ENCODE results near the gene CAMTA1. TPM values are rescaled to one million over a fixed set of nuclear protein-coding genes. Genes with fewer than 3 reads are reported as not detected.
A peak's percentile ranks its signal among the peaks of the same experiment; 100 is the strongest.
"Not testable (repeated sequence)": the region's sequence is repeated elsewhere in the genome, so short reads cannot be mapped to it uniquely, and the experiment has no call there.

Gene CAMTA1
- total RNA-seq, 1 donor from 2014 or later = 109 TPM

DNA sequence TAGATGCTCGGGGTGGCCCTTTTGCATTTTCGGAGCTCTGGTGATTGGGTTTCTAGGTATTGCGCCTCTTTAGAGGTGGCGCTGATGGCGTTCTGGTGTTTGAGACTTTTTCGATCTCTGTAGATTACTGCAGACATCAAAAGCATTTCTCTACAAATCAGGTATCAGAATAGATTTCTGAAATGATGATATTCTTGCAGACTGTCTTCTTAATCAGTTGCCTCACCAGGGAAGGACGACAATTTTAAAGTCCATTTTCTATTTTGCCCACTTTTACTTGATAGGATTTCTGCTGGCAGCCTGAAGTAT lies 920.6 kb downstream of the CAMTA1 start:
- H3K27me3 Mint-ChIP-seq (ENCODE audit: low read depth) = peaks cover 62% of the 10 kb centered on the region
- no peak overlapping the region for H3K27ac Mint-ChIP-seq (ENCODE audit: unreplicated experiment)
- no peak for DNase-seq (ENCODE audit: low read depth, low spot score)
- TF ChIP-seq, protein P1, sequence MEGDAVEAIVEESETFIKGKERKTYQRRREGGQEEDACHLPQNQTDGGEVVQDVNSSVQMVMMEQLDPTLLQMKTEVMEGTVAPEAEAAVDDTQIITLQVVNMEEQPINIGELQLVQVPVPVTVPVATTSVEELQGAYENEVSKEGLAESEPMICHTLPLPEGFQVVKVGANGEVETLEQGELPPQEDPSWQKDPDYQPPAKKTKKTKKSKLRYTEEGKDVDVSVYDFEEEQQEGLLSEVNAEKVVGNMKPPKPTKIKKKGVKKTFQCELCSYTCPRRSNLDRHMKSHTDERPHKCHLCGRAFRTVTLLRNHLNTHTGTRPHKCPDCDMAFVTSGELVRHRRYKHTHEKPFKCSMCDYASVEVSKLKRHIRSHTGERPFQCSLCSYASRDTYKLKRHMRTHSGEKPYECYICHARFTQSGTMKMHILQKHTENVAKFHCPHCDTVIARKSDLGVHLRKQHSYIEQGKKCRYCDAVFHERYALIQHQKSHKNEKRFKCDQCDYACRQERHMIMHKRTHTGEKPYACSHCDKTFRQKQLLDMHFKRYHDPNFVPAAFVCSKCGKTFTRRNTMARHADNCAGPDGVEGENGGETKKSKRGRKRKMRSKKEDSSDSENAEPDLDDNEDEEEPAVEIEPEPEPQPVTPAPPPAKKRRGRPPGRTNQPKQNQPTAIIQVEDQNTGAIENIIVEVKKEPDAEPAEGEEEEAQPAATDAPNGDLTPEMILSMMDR (conservative IDR thresholded peaks at IDR 0.05) = no peak
- H3K4me1 Mint-ChIP-seq = peaks cover 23% of the 10 kb centered on the region
- H3K36me3 Mint-ChIP-seq (ENCODE audit: low read depth) = no peaks in the 10 kb centered on the region
- no peaks in the 10 kb centered on the region for H3K9me3 Mint-ChIP-seq
- peak overlapping the region; percentile 78 for H3K4me3 Mint-ChIP-seq

DNA sequence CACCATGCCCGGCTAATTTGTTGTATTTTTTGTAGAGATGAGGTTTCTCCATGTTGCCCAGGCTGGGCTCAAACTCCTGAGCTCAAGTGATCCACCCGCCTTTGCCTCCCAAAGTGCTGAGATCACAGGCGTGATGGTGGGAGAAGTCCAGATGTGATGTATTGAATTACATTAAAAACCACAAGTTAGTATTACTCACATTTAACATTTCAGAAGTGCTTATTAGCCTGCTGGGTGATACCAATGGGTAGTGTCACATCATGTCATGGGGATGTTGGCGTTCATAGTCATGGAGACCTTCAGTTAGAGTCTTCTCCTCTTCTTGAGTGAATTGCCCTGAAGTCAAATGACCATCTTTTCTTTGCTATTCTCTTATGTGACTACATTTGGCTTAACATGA lies 922.3 kb downstream of the CAMTA1 start:
- peak overlapping the region; percentile 11 for H3K4me3 Mint-ChIP-seq
- peaks cover 46% of the 10 kb centered on the region for H3K27me3 Mint-ChIP-seq (ENCODE audit: low read depth)
- H3K9me3 Mint-ChIP-seq = no peaks in the 10 kb centered on the region
- peaks cover 14% of the 10 kb centered on the region for H3K4me1 Mint-ChIP-seq
- DNase-seq (ENCODE audit: low read depth, low spot score) = no peak
- H3K36me3 Mint-ChIP-seq (ENCODE audit: low read depth) = no peaks in the 10 kb centered on the region
- H3K27ac Mint-ChIP-seq (ENCODE audit: unreplicated experiment) = no peak overlapping the region
- TF ChIP-seq, protein P1 (conservative IDR thresholded peaks at IDR 0.05) = no peak

DNA sequence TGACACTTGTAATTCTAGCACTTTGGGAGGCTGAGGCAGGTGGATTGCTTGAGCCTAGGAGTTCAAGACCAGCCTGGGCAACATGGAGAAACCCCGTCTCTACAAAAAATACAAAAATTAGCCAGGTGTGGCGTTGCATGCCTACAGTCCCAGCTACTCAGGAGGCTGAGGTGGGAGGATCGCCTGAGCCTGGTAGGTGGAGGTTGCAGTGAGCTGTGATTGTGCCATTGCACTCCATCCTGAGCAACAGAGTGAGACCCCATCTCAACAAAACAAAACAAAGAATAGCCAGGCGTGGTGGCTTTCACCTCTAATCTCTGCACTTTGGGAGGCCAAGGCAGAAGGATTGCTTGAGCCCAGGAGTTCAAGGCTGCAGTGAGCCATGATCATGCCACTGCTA lies 922.8 kb downstream of the CAMTA1 start:
- H3K27ac Mint-ChIP-seq (ENCODE audit: unreplicated experiment); DNase-seq (ENCODE audit: low read depth, low spot score); H3K4me3 Mint-ChIP-seq; H3K9me3 Mint-ChIP-seq; H3K4me1 Mint-ChIP-seq; H3K36me3 Mint-ChIP-seq (ENCODE audit: low read depth): not testable (repeated sequence)
- H3K27me3 Mint-ChIP-seq (ENCODE audit: low read depth) = peaks cover 40% of the 10 kb centered on the region

DNA sequence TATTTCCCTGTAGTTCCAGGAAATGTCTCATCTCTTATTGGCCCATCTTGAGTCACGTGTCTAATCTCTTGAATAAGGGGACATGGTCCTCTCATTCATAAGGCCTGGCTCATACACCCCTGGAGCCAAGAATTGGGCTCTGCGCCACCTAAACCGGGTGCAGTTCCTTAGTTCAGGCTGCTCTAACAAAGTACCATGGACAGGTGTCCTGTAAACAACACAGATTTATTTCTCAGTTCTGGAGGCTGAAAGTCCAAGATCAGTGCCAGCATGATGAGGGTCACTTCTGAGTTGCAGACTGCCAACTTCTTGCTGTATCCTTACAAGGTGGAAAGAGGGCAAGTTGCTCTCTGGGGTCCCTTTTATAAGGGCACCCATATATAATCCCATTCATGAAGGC lies 925.6 kb downstream of the CAMTA1 start:
- no peaks in the 10 kb centered on the region for H3K9me3 Mint-ChIP-seq
- no peak overlapping the region for H3K4me3 Mint-ChIP-seq
- no peaks in the 10 kb centered on the region for H3K36me3 Mint-ChIP-seq (ENCODE audit: low read depth)
- H3K4me1 Mint-ChIP-seq = peaks cover 6% of the 10 kb centered on the region
- TF ChIP-seq, protein P1 (conservative IDR thresholded peaks at IDR 0.05) = no peak
- no peak for DNase-seq (ENCODE audit: low read depth, low spot score)
- H3K27ac Mint-ChIP-seq (ENCODE audit: unreplicated experiment) = no peak overlapping the region
- H3K27me3 Mint-ChIP-seq (ENCODE audit: low read depth) = peaks cover 25% of the 10 kb centered on the region

DNA sequence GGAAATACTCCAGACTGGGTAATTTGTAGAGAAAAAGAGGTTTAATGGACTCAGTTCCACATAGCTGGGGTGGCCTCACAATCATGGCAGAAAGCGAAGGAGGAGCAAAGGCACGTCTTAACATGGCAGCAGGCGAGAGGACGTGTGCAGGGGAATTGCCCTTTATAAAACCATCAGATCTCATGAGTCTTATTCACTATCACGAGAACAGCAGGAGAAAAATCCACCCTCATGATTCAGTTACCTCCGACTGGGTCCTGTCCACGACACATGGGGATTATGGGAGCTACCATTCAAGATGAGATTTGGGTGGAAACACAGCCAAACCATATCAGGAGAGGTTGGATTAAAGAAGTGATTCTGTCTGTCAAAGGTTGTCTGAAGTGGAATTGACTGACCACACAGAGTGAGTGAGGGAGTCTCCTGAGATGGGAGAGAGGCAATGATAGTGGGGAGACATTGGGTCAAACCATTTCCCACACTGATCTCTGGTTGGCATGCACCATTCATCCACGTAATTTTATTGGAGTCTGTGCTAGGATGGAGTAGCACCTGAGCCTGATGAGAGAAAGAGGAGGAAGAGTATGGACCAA lies 927.6 kb downstream of the CAMTA1 start:
- Mint-ChIP-seq H3K9me3 (no peaks in the 10 kb centered on the region), H3K27me3 (ENCODE audit: low read depth) (peaks cover 6% of the 10 kb centered on the region), H3K36me3 (ENCODE audit: low read depth) (no peaks in the 10 kb centered on the region), H3K4me1 (no peaks in the 10 kb centered on the region), H3K27ac (ENCODE audit: unreplicated experiment) (no peak overlapping the region), H3K4me3 (no peak overlapping the region)
- DNase-seq (ENCODE audit: low read depth, low spot score) = no peak
- TF ChIP-seq, protein P1 (conservative IDR thresholded peaks at IDR 0.05) = no peak

DNA sequence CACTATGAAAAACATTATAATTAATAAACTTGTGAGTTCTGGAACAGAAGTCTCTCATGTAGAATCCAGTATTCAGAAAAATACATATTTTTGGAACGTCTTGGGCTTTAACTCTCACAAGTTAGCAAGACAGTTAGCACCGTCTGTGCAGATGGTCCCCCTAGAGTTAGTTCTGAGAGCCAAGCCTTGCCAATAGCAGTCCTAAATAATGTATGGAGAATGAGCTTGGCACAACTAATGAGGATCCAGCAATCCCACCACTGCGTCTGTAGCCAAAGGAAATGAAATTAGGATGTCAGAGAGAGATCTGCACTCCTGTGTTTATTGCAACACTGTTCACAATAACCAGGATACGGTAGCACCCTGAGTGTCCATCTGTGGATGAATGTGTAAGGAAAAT lies 931.3 kb downstream of the CAMTA1 start:
- DNase-seq (ENCODE audit: low read depth, low spot score) = no peak
- no peaks in the 10 kb centered on the region for H3K27me3 Mint-ChIP-seq (ENCODE audit: low read depth)
- TF ChIP-seq, protein P1 (conservative IDR thresholded peaks at IDR 0.05) = no peak
- no peak overlapping the region for H3K27ac Mint-ChIP-seq (ENCODE audit: unreplicated experiment)
- H3K4me1 Mint-ChIP-seq = no peaks in the 10 kb centered on the region
- no peaks in the 10 kb centered on the region for H3K9me3 Mint-ChIP-seq
- no peaks in the 10 kb centered on the region for H3K36me3 Mint-ChIP-seq (ENCODE audit: low read depth)
- H3K4me3 Mint-ChIP-seq = no peak overlapping the region

All from neural crest cell (in vitro differentiated cells).